ENCODE data around the gene STARD8.
"Not testable (repeated sequence)": the region's sequence is repeated elsewhere in the genome, so short reads cannot be mapped to it uniquely, and the experiment has no call there.

STARD8 gene, protein sequence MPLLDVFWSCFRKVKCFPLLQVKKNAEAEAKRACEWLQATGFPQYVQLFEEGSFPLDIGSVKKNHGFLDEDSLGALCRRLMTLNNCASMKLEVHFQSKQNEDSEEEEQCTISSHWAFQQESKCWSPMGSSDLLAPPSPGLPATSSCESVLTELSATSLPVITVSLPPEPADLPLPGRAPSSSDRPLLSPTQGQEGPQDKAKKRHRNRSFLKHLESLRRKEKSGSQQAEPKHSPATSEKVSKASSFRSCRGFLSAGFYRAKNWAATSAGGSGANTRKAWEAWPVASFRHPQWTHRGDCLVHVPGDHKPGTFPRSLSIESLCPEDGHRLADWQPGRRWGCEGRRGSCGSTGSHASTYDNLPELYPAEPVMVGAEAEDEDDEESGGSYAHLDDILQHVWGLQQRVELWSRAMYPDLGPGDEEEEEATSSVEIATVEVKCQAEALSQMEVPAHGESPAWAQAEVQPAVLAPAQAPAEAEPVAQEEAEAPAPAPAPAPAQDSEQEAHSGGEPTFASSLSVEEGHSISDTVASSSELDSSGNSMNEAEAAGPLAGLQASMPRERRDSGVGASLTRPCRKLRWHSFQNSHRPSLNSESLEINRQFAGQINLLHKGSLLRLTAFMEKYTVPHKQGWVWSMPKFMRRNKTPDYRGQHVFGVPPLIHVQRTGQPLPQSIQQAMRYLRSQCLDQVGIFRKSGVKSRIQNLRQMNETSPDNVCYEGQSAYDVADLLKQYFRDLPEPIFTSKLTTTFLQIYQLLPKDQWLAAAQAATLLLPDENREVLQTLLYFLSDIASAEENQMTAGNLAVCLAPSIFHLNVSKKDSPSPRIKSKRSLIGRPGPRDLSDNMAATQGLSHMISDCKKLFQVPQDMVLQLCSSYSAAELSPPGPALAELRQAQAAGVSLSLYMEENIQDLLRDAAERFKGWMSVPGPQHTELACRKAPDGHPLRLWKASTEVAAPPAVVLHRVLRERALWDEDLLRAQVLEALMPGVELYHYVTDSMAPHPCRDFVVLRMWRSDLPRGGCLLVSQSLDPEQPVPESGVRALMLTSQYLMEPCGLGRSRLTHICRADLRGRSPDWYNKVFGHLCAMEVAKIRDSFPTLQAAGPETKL

GRCh38 chrX:68647156-68647957, at the start of gene STARD8:
TSS of gene STARD8 (plus strand) at chrX:68647666. CDS start at chrX:68647883, 217 bp downstream.
- no peak for DNase-seq (ENCODE audit: low read depth in 2 of 2)

DNA sequence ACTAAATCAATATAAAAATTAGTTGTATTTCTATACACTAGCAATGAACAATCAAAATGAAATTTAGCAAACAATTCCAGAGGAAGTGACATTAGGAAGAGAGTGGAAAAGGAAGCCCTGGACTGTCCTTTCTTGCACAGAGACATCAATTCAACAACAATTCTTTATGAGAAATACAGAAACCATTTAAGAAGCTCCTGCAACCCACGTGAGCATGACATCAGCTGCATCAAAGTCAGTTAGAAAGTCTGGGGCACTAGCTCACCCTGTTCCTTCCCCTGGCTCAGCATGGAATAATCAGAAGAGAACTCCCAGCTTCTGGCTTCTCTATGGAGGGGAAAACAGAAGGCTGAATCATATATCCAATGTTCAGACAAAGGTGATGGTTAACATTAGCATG, 48.6 kb upstream of the STARD8 start:
- no peak for DNase-seq (ENCODE audit: low read depth in 2 of 2)

- DNase-seq (ENCODE audit: low read depth in 2 of 2), result no peak
Measured at GRCh38 chrX:68599256-68600152, 48.0 kb upstream of the STARD8 start.

- not testable (repeated sequence) for DNase-seq (ENCODE audit: low read depth in 2 of 2)
Measured at GRCh38 chrX:68604216-68604615, 43.2 kb upstream of the STARD8 start.

DNA sequence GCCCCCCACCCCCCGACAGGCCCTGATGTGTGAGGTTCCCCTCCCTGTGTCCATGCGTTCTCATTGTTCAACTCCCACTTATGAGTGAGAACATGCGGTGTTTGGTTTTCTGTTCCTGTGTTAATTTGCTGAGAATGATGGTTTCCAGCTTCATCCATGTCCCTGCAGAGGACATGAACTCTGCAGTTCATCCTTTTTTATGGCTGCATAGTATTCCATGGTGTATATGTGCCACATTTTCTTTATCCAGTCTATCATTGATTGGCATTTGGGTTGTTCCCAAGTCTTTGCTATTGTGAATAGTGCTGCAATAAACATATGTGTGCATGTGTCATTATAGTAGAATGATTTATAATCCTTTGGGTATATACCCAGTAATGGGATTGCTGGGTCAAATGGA, 32.7 kb upstream of the STARD8 start:
- not testable (repeated sequence) for DNase-seq (ENCODE audit: low read depth in 2 of 2)

DNA sequence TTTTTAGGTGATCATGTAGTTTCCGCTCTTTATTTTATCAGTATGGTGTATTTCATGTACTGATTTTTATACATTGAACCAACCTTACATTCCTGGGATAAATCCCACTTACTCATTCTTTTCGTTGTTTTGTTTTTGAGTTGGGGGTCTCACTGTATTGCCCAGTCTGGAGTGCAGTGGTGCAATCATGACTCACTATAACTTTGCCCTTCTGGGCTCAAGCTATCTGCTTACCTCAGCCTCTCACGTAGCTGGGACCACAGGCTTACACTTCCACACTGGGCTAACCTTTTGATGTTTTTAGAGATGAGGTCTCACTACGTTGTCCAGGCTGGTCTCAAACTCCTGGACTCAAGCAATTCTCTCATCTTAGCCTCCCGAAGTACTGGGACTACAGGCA, 19.5 kb upstream of the STARD8 start:
- no peak for DNase-seq (ENCODE audit: low read depth in 2 of 2)

DNA sequence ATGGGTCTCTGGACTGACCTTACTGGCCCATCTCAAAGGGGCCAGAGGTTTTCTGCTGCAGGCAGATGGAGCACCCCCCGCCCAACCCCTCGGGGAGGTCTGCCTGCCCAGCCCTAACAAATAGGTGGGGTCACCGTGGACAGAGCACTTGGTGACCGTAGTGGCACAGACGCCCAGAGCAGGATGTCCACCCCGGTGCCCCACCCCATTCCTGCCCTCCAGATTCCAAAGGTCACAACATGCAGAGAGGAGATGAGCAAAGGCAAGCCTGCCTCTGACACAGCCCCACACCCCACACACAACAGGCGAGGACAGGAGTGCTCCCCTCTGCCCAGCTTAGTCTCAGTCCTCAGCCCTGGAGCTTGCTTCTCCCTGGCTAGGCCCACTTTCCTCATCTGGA, 17.5 kb upstream of the STARD8 start:
- not testable (repeated sequence) for DNase-seq (ENCODE audit: low read depth in 2 of 2)

GRCh38 chrX:68631336-68631735, 16.1 kb upstream of the STARD8 start:
- no peak for DNase-seq (ENCODE audit: low read depth in 2 of 2)

- no peak for DNase-seq (ENCODE audit: low read depth in 2 of 2)
Measured at GRCh38 chrX:68632491-68632890, 15.0 kb upstream of the STARD8 start.

DNA sequence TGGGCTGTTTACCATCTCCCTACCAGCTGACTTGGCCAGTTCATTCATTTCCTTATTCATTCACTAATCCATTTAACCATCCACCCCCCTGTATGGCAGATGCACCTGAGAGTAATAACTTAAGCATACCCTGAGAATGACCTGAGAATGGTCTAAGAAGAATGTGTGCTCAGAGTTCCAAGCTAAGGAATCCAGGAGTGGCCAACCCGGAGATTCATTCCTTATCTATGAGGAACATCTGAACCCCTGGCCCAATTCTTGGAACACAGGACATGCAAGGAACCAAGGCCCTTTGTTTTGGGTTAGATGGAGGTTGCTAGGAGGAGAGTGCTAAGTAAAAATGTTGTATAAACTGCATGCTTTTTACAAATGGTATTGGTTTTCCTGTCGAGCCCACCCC, 13.5 kb upstream of the STARD8 start:
- DNase-seq (ENCODE audit: low read depth in 2 of 2), result no peak

DNA sequence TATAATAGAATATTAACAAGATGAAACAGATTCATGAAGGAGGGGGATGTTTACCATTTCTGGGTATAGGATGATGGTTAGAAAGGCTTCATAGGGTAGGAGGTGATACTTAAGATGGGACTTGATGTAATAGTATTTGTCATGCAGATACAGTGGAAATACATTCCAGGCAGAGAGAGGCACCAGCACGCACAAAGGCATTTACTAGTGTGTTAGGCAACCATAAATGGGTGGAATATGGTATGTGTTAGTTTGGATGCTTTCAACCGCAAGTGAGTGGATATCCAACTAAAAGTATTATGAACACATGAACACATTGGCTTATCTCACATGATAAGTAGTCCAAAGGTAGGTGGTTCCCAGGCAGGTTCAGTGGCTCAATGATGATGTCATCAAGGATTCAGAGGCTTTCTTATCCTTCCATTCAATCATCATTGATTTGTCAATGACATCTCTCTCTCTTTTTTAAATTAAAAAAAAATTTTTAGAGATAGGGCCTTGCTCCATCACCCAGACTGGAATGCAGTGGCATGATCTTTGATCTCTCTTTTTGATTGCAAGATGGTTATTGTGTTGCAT, 12.7 kb upstream of the STARD8 start:
- DNase-seq (ENCODE audit: low read depth in 2 of 2), result no peak

DNA sequence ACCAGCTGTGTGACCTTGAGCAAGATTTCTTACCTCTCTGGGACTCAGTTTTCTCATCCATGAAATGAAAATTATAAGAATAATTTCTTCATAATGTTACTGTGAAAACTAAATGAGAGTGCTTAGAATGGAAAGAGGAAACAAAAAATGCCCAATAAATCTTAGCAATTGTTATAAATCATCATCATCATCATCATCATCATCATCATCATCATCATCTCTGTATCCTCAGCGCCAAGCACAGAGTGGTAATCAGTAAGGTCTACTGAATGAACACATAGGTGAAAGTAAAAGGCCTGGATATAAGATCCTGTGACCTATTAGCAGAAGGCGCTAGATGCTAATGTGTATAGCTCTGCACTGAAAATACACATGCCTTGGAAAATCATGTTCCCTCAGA, 6.8 kb upstream of the STARD8 start:
- no peak for DNase-seq (ENCODE audit: low read depth in 2 of 2)

- no peak for DNase-seq (ENCODE audit: low read depth in 2 of 2)
Measured at GRCh38 chrX:68644861-68645260, 2.6 kb upstream of the STARD8 start.

DNA sequence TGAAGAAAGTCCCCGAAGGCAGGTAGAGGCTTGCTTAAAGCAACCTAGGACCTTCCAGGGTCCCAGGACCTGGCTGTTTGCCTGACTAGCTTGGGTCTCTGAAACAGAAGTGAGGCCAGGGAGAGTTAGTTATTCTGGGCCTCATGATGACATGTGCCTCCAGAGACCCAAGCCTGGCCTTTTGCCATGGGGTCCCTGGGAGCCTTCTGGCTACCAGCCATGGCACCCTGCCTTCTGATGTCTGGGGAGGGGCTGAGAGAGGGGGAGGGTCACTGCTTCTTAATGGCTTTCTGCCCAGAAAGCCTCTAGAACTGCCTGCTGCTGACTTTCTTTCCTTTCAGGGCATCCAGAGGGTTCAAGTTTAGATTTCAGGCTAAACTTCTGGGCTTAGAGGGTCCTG, 1.0 kb upstream of the STARD8 start:
- no peak for DNase-seq (ENCODE audit: low read depth in 2 of 2)

GRCh38 chrX:68648960-68649359, 1.5 kb downstream of the STARD8 start:
- no peak for DNase-seq (ENCODE audit: low read depth in 2 of 2)

DNA sequence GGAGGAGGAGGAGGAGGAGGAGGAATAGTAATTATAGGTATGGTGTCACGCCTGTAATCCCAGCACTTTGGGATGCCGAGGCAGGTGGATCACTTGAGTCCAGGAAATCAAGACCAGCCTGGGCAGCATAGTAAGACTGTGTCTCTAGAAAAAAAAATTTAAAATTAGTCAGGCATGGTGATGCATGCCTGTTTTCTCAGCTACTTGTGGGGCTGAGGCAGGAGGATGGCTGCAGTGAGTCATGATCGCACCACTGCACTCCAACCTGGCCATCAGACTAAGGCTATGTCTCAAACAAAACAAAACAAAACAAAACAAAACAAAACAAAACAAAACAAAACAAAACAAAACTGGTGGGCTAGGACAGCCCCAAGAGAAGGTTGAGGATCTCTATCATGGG, 3.0 kb downstream of the STARD8 start:
- no peak for DNase-seq (ENCODE audit: low read depth in 2 of 2)

GRCh38 chrX:68651110-68651509, 3.6 kb downstream of the STARD8 start:
- no peak for DNase-seq (ENCODE audit: low read depth in 2 of 2)

DNA sequence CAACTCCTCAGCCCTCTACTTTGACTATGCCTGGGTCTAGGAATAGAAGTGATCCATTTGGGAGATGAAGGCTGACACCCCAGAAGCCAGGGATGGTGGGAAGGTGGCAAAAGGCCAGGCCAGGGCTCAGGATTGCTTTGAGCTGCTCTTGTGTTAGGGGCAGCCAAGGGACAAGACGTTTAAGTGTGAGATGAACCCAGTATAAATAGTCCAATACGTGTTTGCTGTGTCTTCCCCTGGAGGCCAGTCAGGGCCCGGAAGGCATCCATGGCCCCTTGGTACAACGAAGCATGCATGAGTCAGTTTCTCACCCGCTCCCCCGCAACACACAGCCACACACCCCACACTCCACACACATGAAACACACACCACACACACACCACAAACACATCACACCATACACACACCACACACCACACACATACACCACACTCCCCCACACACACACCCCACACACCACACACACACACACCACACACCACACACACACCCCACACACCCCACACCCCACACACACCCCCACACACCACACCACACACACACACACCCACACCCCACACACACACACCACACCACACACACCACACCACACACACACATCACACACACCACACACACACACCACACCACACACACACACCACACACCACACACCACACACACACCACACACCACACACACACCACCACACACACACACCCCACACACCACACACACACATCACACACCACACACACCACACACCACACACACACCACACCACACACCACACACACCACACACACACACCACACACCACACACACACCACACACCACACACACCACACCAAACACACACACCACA, 5.1 kb downstream of the STARD8 start:
- no peak for DNase-seq (ENCODE audit: low read depth in 2 of 2)

DNA sequence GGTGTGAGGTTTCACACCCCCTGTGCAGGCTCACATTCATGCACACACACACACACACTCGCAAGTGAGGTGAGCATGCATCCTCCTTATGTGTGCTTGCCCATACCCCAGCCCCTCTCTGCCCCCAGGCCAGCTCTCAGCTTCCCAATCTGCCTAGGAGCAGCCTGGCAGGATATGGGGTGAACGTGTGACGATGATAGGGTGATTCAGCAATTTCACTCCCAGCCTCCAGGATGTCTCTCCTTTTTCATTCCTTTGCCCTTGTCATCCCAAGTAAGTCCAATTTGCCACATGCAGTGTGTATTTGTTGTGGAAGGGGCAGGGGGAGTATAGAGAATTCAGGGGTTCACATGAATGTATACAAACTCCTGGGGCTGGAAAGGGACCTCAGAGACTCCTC, 7.2 kb downstream of the STARD8 start:
- DNase-seq (ENCODE audit: low read depth in 2 of 2), result no peak

All from stimulated activated CD4-positive, alpha-beta T cell treated with anti-CD3 and anti-CD28 coated beads, Interleukin-15, amount 100 ng/mL, for 48 hours (primary cell).